Fibroblast of villous mesenchyme (primary cell): Measurements from ENCODE around the gene KIFC3. TPM values are rescaled to one million over a fixed set of nuclear protein-coding genes. Genes with fewer than 3 reads are reported as not detected.
"Not testable (repeated sequence)": the region's sequence is repeated elsewhere in the genome, so short reads cannot be mapped to it uniquely, and the experiment has no call there.

Experiments
- DNase-seq: peaks from one replicate; pipeline ENCODE4 v3.0.0-alpha.2; 2010; ENCODE audit warnings: low read depth
- H3K4me3 ChIP-seq: 2 replicates; pipeline ENCODE4 v1.5.1; 2011; ENCODE audit warnings: low read depth, mild to moderate bottlenecking, low read length
- total RNA-seq: library from RNA; depleted of rRNA; stranded (reverse); fragments of >200 nt; gene quantifications from 2 replicates; pipeline ENCODE4 v1.2.3, GENCODE V29; 2012
- TF ChIP-seq, protein P1 (sequence below): IDR thresholded peaks from 2 replicates; pipeline ENCODE4 v1.5.1; 2012; ENCODE audit warnings: low read depth, mild to moderate bottlenecking, low read length; ENCODE audit not compliant: insufficient read depth

KIFC3 gene
- total RNA-seq, 1 donor, result 72.5 TPM

DNA sequence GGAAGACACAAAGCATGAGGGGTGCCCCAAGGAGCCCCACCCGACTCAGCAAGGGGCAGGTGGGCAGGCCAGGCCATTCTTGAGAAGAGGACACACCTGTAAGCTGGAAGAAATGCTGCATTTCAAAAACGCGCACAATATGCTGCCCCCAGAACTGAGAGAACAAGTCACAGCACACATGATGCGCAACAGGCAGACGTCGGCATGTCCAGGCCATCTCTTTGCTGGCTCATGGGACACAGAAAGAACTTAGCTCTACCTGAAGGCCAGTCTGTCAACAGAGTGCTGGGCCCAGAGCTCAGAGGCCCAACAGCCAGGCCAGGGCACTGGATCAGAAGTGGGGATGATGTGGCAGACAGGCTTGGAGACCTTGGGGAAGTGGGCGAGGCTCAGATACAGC lies 18.0 kb downstream of the KIFC3 start:
- DNase-seq, result no peak
- TF ChIP-seq, protein P1, sequence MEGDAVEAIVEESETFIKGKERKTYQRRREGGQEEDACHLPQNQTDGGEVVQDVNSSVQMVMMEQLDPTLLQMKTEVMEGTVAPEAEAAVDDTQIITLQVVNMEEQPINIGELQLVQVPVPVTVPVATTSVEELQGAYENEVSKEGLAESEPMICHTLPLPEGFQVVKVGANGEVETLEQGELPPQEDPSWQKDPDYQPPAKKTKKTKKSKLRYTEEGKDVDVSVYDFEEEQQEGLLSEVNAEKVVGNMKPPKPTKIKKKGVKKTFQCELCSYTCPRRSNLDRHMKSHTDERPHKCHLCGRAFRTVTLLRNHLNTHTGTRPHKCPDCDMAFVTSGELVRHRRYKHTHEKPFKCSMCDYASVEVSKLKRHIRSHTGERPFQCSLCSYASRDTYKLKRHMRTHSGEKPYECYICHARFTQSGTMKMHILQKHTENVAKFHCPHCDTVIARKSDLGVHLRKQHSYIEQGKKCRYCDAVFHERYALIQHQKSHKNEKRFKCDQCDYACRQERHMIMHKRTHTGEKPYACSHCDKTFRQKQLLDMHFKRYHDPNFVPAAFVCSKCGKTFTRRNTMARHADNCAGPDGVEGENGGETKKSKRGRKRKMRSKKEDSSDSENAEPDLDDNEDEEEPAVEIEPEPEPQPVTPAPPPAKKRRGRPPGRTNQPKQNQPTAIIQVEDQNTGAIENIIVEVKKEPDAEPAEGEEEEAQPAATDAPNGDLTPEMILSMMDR, result no peak
- H3K4me3 ChIP-seq, result no peak overlapping the region

DNA sequence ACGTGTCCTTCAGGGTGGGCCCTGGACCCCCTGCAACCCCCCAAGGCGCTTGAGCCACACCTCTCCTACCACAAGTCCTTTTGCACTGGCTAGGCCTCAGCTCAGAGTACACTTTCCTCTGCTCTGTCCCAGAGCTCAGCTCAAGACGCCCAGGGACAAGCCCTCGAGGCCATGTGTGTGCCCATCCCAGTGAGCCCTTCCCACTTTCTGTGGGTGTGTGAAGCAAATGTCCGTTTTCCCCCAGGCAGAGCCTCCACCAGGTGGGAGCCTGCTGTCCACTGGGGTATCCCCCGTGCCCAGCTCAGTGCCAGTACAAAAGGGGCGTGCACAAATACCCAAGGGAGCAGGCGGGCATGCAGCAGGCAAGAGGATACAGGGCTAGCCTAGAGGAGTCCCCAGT lies 18.4 kb downstream of the KIFC3 start:
- TF ChIP-seq, protein P1, result no peak
- H3K4me3 ChIP-seq, result no peak overlapping the region
- no peak for DNase-seq

DNA sequence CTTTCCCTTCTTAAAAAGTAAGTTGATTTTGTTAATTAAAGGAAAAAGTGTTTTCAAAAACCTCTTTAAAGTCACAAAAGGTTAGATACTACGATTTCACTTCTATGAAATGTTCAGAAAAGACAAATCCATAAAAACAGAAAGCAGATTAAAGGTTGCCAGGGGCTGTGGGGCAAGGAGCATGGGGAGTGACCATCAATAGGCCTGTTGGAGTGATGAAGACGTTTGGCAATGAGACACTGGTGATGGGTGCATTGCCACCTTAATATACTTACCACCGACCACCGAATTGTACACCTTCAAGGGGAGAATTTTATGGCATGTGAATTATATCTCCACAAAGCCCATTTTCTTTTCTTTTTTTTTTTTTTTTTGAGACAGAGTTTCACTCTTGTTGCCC lies 19.2 kb downstream of the KIFC3 start:
- H3K4me3 ChIP-seq, result no peak overlapping the region
- DNase-seq, result no peak
- TF ChIP-seq, protein P1, result no peak

DNA sequence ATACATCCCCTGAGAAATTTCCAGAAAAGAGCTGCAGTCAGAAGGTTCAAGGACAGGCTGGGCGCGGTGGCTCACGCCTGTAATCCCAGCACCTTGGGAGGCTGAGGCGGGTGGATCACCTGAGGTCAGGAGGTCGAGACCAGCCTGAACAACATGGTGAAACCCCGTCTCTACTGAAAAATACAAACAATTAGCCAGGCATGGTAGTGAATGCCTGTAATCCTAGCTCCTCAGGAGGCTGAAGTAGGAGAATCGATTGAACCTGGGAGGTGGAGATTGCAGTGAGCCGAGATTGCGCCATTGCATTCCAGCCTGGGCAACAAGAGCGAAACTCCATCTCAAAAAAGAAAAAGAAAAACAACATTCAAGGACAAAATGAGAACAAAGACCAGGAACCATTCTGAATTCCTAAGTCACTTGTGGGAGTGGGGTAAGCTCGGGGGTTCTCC lies 19.7 kb downstream of the KIFC3 start:
- DNase-seq, H3K4me3 ChIP-seq: not testable (repeated sequence)

DNA sequence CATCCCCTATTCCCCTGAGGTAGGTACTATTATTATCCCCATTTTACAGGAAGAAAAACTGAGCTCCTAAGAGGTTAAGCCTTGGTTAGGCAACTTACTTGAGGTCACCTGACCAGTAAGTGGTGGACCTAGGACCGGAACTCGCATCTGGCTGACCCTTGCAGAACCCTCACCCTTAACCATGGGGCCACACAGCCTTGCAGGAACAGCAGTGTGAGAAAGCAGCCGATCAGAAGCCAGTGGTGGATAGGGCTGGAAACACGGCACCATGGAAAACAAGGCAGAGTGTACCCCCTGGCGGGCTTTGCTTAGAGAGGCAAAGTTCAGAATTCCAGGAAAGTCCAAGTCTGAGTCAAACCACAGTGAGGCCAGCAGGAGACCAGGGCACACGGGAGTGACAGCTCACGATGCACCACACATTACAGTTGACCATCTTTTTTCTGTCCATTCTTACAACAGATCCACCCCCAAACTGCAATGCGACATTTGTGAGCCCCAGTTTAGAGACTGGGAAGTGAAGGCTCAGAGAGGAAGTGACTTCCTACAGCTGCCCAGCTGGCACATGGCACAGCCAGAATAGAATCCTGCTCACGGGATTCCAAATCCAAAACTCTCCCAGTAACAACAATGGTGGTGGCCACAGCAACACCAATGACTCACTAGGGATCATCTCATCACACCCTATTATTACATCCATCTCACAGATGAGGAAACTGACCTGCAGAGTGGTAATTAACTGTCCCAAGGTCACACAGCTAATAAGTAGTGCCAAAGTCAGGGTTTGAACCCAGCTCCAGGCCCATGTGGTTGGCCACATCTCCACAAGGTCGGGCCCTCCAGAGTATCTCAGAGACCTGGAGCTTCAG lies 20.3 kb downstream of the KIFC3 start:
- TF ChIP-seq, protein P1, result no peak
- no peak for DNase-seq
- H3K4me3 ChIP-seq, result no peak overlapping the region

DNA sequence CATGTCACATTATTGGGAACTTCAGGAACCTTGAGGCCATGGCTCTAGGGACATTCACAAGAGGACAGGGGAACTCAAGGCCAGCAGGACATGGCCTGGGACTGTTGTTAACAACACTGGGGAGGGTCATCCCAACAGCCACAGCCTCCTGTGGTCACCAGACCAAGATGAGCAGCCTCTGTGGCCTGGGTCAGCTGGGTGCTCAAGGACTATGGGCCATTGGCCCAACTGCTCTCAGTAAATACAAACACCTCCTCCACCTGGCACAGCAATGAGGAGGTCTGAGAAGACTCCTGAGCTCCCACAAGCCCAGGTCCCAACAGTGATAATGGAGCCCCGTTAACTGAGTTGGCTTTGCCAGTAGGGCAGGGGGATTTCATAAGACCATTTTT lies 20.9 kb downstream of the KIFC3 start:
- TF ChIP-seq, protein P1, result no peak
- no peak for DNase-seq
- no peak overlapping the region for H3K4me3 ChIP-seq

DNA sequence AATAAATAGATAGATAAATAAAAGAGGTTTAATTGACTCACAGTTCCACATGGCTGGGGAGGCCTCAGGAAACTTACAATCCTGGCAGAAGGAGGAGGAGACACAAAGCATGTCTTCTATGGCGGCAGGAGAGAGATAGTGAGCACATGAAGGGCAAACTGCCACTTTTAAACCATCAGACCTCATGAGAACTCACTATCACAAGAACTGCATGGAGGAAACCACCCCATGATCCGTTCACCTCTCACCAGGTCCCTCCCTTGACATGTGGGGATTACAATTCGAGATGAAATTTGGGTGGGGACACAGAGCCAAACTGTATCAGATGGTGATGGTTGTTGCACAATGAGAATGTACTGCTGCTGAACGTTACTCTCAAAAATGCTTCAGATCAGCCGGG lies 22.5 kb downstream of the KIFC3 start:
- not testable (repeated sequence) for DNase-seq, H3K4me3 ChIP-seq

DNA sequence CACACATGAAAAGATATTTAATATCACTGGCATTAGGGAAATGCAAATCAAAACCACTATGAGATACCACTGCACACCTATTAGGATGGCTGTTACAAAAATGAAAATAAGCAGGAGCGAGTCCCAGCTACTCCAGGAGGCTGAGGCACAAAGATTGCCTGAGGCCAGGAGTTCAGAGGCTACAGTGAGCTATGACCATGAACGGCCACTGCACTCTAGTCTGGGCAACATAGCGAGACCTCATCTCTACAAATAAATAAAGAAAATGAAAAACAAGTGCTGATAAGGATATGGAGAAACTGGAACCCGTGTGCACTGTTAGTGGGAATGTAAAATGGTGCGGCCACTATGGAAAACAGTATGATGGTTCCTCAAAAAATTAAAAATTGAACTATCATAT lies 23.6 kb downstream of the KIFC3 start:
- H3K4me3 ChIP-seq, result no peak overlapping the region
- no peak for DNase-seq
- TF ChIP-seq, protein P1, result no peak
